Measurements from ENCODE around the gene ZNF296.

- TF ChIP-seq KDM4B (CRISPR knock-in tag; IDR thresholded peaks at IDR 0.05) (no peak), ZNF18 (CRISPR knock-in tag; IDR thresholded peaks at IDR 0.05; ENCODE audit: insufficient replicate concordance) (no peak), CHCHD3 (CRISPR knock-in tag; IDR thresholded peaks at IDR 0.05) (no peak), EP300 (IDR thresholded peaks at IDR 0.05; ENCODE audit: low read depth in 2 of 2, low read length in 2 of 2) (no peak), EP300 (CRISPR knock-in tag; IDR thresholded peaks at IDR 0.05; ENCODE audit: borderline replicate concordance) (no peak), ELF1 (CRISPR knock-in tag; IDR thresholded peaks at IDR 0.05) (no peak), ZNF589 (CRISPR knock-in tag; conservative IDR thresholded peaks at IDR 0.05) (no peak), POLR2AphosphoS5 (IDR thresholded peaks at IDR 0.05; ENCODE audit: low read depth, low read length) (no peak), REST (IDR thresholded peaks at IDR 0.05; ENCODE audit: borderline replicate concordance in 1 of 2, low read depth in 1 of 2, low read length in 2 of 2) (no peak), PBX3 (CRISPR knock-in tag; IDR thresholded peaks at IDR 0.05; ENCODE audit: borderline replicate concordance) (no peak), CTCF (CRISPR knock-in tag; IDR thresholded peaks at IDR 0.05) (no peak), ZBTB46 (CRISPR knock-in tag; IDR thresholded peaks at IDR 0.05; ENCODE audit: borderline replicate concordance) (no peak), ZBTB34 (CRISPR knock-in tag; IDR thresholded peaks at IDR 0.05) (no peak), ZBED4 (CRISPR knock-in tag; IDR thresholded peaks at IDR 0.05; ENCODE audit: borderline replicate concordance) (no peak)
Observed at GRCh38 chr19:45122832-45123231, 46.6 kb upstream of the ZNF296 start.
